Limb (tissue), 2 donors: Measurements from ENCODE around the gene UNC13B.

Source experiments
- DNase-seq, 2 donors: peaks; one replicate each; pipeline ENCODE4 v3.0.0-alpha.2; 2016; ENCODE audit errors: extremely low spot score in 2 of 2

UNC13B gene

DNA sequence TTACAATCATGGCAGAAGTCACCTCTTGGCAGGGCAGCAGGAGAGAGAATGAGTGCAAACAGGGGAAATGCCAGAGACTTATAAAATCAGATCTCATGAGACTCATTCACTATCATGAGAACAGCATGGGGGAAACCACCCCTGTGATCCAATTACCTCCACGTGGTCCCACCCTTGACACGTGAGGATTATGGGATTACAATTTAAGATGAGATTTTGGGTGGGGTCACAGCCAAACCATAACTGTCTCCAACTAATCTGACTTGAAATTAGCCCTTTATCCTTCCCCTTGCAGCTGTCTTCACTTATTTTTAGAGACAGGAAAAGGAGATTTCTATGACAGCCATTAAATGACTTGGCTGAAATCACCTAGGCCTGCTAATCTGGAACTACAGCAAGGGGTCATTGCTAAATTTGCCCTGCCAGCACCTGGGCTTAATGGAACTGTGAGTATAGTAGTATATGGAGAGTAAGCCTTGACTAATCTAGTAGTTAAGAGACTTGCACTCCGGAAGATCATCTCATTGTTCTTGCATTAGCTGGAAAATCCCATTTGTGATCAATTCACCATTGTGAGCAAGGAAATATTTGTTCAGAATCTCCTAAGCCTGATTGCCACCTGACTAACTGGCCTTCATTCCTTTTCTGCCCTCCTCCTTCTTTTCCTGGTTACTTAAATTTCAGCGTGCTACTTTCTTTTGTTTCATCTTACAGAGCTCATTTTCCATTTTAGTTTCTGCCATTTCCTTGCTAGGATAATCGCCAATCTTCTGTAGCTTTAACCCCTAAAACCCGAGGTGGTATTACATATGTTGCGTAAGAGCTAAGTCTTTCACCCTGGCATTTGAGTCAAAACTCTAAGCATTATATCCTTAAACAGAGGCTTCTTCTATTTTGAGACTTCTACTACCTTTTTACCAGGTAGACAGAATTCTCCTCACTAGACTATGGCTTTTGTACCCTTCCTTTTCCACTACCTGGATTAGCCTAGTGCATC is 262.8 kb downstream of the UNC13B start:
- DNase-seq = no peak

DNA sequence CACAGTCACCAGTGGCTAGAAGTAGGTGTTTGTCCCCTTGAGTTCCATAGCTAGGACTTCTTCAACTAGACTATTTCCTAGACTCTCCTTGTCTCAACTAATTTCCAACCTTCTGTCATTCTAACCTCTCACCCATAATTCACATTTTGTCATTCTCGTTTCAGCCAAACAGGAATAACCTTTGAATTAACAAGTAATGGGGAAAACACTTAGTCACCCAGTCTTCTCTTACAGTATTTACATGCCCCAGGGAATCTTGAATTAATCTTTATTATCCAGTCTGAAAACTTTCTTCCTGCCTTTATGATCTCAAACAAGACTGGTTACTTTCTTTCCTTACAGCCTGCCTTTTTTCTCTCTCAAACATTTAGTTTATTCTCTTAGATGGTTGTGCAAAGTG is 264.8 kb downstream of the UNC13B start:
- DNase-seq = no peak

DNA sequence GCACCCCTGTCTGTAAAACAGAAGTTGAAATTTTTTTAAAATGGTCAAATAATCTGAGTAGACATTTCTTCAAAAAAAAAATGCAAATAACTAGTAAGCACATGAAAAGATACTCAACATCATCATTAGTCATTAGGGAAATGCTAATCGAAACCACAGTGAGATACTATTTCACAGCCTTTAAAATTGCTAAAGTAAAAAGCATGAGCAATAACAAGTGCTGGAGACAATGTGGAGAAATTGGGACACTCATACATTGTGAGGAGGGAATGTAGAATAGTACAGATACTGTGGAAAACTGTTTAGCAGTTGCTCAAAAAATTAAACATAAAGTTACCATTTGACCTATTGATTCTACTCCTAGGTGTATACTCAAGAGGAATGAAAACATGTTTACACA is 269.7 kb downstream of the UNC13B start:
- no peak for DNase-seq

DNA sequence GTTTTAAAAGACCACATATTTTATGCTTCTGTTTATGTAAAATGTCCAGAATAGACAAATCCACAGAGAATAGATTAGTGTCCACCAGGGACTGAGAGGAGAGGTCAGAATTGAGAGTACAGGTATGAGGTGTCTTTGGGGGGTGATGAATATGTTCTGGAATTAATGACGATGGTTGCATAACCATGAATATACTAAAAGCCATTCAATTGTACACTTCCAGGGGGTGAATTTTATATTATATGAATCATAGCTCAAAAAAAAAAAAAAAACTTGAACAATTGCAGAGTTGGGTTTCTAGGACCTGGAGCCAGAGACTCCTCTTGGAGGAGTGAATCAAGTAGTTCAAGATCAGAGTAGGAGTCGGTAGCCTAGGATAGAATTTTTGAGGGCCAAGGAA is 270.3 kb downstream of the UNC13B start:
- no peak for DNase-seq

DNA sequence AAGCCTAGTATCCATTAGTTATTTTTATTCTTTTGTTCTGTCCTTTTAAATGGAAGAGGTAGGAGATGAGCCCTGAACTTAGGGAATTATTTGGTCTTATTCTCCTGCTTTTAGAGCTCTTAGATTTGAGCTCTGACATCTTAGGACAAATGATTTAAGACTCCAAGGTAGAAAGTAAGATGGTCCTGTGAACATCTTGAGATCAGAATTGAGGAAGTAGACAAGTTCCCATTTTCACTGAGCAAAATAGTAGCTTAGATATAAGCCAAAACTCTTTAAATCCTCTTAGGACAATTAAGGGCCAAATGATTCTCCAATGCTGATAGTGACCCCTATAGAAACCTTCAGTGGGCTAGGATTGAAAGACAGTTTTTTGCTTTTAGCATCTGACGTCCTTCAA is 275.1 kb downstream of the UNC13B start:
- no peak for DNase-seq

DNA sequence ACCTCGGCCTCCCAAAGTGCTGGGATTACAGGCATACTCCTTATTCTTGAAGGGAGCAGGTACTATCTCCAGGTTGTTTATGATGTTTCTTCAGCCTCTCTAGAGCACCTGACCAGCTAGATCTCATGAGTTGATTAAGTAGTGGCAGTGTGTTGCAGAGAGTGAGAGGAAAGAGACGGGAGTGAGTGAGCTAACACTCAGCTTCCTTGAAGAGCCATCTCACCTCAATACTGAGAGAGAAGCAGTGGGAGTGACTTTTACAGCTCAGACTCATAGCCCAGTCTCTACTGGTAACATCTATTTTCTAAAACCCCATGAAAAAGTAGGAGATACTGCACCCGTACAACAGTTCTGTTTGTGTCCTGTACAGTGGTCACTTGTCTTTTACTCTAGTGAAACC is 284.2 kb downstream of the UNC13B start:
- DNase-seq = no peak

DNA sequence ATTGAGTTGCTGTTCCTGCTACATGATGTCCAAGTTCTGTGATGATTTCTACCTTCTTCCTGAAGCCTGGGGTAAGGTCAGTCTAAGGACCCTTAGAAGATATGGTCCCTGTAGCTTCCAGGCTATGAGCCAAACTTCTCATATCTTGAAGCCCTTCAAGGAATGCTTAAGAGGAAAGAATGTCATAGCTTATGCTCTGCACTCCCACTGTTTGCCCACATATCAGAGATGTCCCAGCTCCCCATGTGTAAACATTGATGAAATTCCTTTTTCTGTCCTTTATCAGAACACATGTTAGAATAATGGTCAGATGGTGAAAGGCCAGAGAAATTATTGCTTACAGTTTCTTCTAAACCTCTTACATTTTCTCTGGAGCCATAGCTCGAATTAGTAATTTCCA is 286.7 kb downstream of the UNC13B start:
- DNase-seq = no peak

DNA sequence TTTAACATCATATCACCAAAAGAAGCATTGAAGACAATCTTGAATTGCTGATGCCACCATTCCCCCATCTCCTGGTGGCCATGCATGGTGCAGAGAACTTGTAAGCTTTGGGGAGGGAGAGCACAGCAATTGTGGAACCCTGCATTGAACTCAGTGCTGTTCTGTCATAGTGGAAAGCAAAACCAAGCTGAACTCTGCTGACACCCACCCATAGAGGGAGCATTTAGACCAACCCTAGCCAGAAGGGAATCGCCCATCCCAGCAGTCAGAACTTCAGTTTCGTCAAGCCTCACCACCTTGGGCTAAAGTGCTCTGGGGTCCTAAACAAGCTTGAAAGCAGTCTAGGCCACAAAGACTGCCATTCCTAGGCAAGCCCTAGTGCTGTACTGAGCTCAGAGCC is 290.7 kb downstream of the UNC13B start:
- DNase-seq = no peak

DNA sequence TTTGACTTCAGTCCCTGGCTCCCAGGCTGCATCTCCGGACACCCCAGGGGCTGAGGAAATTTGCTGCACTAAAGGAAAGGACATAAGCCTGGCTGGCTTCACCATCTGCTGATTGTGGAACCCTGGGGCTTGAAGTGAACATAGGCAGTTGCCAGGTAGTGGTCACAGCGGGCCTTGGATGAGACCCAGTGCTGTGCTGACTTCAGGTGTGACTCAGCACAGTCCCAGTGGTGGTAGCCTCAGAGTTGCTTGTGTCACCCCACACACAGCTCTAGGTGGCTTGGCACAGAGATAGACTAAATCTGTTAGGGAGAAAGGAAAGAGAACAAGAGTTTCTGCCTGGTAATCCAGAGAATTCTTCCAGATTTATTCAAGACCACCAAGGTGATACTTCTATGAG is 292.0 kb downstream of the UNC13B start:
- no peak for DNase-seq
